Vagina (tissue), 2 donors: ENCODE data around the gene IST1.

ENCODE experiments used
- CTCF ChIP-seq, 3 experiments: fragments of 450-650 bp in 2 of 3; fragments of 200-600 bp in 1 of 3; sonication (generic) in 1 of 3; IDR thresholded peaks; one replicate each; pipeline ENCODE4 v1.5.1; 2017 to 2019; ENCODE audit warnings: antibody characterized with exemption in 3 of 3, mild to moderate bottlenecking in 2 of 3, moderate library complexity in 2 of 3
- POLR2A ChIP-seq, 2 donors: fragments of 450-650 bp; IDR thresholded peaks; one replicate each; pipeline ENCODE4 v1.6.1; 2017; ENCODE audit warnings: antibody characterized with exemption in 2 of 2, mild to moderate bottlenecking in 2 of 2, moderate library complexity in 2 of 2
- POLR2AphosphoS5 ChIP-seq, 2 donors: sonication (generic); formaldehyde crosslinking; IDR thresholded peaks; one replicate each; pipeline ENCODE4 v1.9.0; 2017; ENCODE audit warnings: antibody characterized with exemption in 2 of 2, mild to moderate bottlenecking in 2 of 2, low read depth in 1 of 2; ENCODE audit not compliant: insufficient read depth in 1 of 2

GRCh38 chr16:71965223-71965622 is 69.9 kb downstream of the IST1 start:
- TF ChIP-seq CTCF (IDR thresholded peaks at IDR 0.05) = no peak
- TF ChIP-seq POLR2A (IDR thresholded peaks at IDR 0.05) = no peak
- no peak for TF ChIP-seq POLR2AphosphoS5 (IDR thresholded peaks at IDR 0.05; ENCODE audit: insufficient read depth in 1 of 2, low read depth in 1 of 2)
